ENCODE data around the gene TIMP2. TPM values are rescaled to one million over a fixed set of nuclear protein-coding genes. Genes with fewer than 3 reads are reported as not detected.

The TIMP2 gene
- total RNA-seq, 1 donor from 2014 or later: 322 TPM

DNA sequence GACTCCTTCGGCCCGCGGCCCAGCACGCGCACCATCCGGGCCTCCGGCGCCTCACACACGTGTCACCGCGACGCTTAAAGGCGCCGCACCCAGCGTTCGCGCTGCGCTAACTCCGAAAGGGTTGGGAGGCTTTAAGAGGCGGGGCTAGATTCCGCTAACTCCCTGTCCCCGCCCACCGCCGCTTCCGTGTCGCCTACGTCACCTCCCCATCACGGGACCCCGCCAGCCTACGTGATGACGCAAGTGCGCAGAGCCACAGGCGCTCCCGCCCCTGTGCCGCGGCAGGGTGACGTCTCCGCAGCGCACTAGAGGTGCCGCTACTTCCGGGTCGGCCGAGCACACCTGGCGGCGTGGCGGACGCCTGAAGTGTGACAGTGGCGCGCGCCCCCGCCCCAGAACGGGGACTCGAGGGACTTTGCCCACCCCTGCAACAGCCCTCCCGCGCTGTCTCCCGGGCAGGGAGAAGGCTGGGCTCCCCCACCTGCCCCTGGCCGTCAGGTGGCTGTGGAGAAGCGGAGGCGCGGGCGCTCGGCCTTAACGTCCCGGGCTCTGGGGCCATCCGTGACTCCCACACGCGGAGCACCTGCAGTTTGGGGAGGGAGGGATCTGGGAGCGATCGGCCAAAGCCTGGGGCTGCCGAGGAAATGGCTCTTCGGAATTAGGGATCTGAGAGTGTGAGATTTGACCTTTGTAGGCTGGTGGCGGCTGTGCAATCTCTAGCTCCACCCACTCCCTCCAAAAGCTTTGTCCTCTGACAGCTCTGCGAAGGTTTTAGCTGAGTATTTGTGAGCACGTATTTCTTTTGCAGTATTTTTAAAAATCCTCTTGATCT, 84.2 kb downstream of the TIMP2 start, which contains the start of gene USP36:
TSS of gene USP36 (minus strand) at position 35 of the 832 bp plus-strand sequence. CDS start 4,451 bp downstream, outside the sequence.
- peak; percentile 84 for DNase-seq (ENCODE audit: extremely low read depth, low read depth, low spot score)

GRCh38 chr17:78840530-78840779, 84.7 kb downstream of the TIMP2 start:
- DNase-seq (ENCODE audit: extremely low read depth, low read depth, low spot score): no peak

- no peak for DNase-seq (ENCODE audit: extremely low read depth, low read depth, low spot score)
Observed at GRCh38 chr17:78839762-78840529, 85.2 kb downstream of the TIMP2 start.

DNA sequence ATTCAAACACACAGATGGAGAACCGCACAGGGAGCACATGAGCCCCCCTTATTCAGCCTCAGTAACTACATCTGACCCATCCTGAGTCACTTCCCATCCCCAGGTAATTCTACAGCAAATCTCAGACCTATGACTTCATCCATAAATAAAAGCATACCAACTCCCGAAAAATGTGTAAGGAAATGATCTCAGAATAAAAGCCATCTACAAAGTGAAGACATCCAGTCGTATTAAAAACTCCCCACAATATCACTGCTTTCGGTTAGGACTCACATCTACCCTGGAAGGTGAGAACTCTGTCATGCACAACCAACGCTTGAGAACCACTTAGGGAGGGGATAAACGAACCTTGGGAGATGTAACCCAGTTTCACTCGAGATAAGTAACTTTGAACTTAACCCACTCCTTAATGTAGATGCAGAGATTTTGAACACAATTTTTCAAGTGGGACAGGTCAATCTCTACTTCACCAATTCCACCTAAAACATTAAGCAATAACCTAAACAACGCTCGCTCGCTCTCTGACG, 85.9 kb downstream of the TIMP2 start:
- no peak for DNase-seq (ENCODE audit: extremely low read depth, low read depth, low spot score)

DNA sequence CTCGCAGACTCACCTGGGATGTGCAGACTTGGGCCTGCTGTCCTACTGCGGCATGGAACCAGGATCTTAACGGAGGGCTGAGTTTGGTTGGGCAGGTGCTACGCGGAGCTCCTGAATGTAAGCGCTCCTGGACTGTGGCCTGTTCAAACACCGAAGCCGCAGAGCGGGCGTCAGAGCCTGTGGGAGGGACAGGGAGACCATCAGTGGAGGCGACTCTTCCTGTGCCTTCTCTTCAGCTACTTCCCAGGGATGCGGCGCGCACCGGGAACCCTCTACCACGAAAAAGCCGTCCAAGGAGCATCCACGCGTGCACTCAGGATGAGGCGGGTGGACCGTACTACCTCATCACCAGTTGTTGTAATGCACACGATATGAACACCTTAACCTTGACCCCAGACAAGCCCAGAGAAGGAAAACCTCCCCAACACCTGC, 86.6 kb downstream of the TIMP2 start:
- no peak for DNase-seq (ENCODE audit: extremely low read depth, low read depth, low spot score)

DNA sequence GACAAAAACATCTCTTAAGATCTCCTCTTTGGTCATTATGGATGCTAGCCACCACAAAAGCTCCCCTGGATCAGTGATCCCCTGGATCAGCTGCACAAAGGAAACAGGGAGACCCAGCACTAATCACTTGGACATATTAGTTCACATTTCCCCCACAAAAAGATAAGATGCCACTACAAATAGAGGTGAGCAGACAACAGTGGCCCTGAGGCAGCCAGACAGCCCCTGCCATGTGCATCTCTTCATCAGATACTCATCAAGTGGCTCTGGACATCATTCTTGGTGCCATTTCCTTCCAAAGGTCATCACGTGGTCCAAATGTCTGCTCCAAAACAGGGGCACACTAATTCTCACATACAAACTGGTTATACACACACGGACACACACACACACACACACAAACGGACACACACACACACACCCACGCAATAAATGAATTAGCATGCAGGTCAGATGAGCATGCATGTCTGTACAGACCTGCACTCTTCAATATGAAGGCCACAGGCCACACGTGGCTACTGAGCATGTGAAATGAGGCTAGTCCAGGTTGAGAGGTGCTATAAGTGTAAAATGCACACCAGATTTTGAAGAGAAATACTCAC, 88.7 kb downstream of the TIMP2 start:
- no peak for DNase-seq (ENCODE audit: extremely low read depth, low read depth, low spot score)

- DNase-seq (ENCODE audit: extremely low read depth, low read depth, low spot score): no peak
Observed at GRCh38 chr17:78834571-78834970, 90.6 kb downstream of the TIMP2 start.

GRCh38 chr17:78832541-78832810, 92.7 kb downstream of the TIMP2 start:
- no peak for DNase-seq (ENCODE audit: extremely low read depth, low read depth, low spot score)

GRCh38 chr17:78831688-78832540, 93.3 kb downstream of the TIMP2 start:
- DNase-seq (ENCODE audit: extremely low read depth, low read depth, low spot score): no peak

- DNase-seq (ENCODE audit: extremely low read depth, low read depth, low spot score): no peak
Observed at GRCh38 chr17:78829477-78829876, 95.7 kb downstream of the TIMP2 start.

DNA sequence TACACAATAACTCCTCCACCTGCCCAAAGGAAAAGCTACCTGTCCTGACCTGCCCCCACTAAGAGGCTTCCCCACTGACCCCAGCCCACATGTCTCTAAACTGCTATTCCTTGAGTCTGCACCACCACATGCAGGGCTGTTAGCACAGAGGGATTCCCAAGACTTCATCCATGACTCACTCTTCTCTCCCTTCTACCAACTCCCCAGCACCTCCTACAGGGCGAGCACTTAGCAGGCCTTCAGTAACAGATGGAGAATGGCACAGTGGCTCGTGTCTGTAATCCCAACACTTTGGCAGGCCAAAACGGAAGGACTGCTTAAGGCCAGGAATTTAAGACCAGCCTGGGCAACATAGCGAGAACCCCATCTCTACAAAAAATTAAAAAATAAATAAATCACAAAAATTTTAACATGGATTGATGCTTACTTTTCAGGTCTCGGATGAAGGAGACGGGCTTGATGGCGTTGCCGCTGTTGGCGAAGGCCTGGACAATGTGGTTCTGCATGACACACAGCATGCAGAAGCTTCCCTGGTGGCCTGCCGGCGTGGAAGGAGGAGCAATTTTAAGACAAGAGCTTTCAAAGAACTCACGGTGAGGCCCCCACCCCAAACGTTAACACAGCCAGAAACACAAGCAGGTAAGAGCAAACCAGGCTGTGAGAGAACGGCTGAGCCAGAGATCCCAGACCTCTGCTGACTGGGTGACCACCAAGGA, 96.6 kb downstream of the TIMP2 start:
- DNase-seq (ENCODE audit: extremely low read depth, low read depth, low spot score): no peak

DNA sequence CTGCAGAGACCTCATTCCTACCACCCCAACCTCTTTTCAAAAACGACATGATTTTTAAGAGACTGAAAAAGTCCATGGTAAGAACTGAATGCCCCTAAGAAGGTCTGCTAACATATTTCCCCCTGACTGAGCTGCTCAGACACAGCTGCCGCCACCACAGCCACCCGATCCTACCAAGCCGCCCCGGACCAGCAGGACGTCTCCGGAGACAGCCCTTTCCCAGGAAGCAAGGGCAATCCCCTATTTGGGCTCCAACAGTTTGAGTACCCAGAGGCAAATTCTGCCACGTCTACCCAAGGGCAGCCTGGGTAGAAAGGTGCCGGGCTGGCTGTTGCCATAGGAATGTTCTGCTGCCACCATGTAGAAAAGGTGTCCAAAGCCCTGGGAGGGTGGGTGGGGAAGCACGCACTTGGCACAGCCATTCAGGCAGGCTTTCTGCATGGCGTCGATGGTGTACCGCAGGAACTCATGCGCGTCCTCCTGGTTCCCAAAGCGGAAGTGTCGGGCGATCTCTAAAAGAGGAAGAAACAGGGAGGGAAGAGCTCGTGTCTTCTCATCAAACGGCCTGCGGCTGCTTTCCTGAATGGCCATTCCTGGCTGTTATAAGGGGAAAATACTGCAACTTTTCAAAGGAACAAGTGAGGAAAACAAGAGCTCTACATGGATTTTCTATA, 98.2 kb downstream of the TIMP2 start:
- no peak for DNase-seq (ENCODE audit: extremely low read depth, low read depth, low spot score)

- no peak for DNase-seq (ENCODE audit: extremely low read depth, low read depth, low spot score)
Observed at GRCh38 chr17:78826421-78826820, 98.8 kb downstream of the TIMP2 start.

- DNase-seq (ENCODE audit: extremely low read depth, low read depth, low spot score): no peak
Observed at GRCh38 chr17:78825696-78826095, 99.5 kb downstream of the TIMP2 start.

DNA sequence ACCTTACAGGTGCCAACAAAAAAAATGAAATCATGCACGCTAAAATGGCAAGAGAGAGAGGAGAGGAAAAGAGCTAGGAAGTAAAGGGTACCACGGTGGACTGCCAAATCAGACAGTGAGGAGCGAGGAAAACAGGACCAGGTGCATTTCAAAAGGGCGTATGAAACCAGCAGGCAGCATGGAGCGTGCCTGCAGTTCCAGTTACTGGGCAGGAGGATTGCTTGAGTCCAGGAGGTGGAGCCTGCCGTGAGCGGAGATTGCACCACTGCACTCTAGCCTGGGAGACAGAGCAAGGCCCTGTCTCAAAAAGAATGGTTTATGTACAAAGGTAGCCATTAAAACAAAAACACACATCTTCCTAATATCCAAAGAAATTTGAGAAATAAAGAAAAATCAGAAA, 100.9 kb downstream of the TIMP2 start:
- no peak for DNase-seq (ENCODE audit: extremely low read depth, low read depth, low spot score)

DNA sequence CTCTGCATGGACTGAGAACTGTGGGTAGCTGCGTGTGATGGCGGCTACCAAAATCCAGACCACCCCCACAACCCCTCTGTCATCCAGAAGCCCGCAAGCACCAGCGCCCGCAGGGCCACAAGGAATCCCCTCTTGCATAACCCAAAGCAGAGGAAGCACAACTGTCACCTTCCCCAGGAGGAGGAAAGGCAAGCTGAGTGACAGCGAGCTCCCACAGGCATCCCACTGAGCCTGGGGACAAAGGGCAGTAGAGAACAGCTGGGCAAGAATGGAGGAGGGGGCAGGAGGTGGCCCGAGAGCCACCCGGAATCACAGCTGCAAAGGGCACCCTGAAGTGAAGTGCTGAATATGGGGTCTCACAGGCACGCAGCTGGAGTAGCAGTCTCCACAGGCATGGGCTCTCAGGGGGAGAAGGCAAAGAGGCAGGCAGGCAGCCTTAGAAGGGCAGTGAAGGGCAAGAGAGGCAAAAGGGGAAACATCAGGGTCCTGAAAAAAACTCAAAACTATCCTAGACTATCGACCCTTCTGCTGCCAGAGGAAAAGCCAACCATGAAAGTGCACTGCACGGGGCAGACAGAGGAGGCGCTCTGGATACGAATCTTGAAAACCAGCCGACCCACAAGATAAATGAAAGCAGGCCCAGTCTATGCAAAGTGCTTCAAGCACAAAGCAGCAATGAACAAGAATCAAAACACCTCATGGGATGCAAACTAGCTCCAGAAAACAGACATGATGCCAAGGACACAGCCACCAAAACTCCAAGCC, 101.7 kb downstream of the TIMP2 start:
- DNase-seq (ENCODE audit: extremely low read depth, low read depth, low spot score): no peak

- DNase-seq (ENCODE audit: extremely low read depth, low read depth, low spot score): no peak
Observed at GRCh38 chr17:78822552-78822951, 102.6 kb downstream of the TIMP2 start.

- DNase-seq (ENCODE audit: extremely low read depth, low read depth, low spot score): no peak
Observed at GRCh38 chr17:78821961-78822360, 103.2 kb downstream of the TIMP2 start.

DNA sequence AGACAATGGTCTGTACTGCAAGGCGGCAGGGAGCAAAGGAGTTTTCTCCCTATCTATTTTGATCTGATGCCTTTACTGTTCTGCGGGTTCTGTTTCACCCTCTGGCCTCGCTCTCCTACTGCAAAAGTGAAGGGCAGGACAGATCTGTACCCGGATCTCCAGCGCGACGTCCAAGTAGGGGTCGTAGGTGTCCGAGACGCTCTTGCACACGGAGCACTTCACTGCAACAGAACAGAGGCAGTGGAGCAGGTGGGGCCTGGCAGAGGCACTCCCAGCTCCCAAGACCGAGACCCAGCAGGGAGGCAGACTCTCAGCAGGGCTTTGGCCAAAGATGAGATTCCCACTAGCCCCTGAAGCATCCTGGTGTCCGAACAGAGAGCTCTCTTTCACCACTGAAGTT, 104.3 kb downstream of the TIMP2 start:
- no peak for DNase-seq (ENCODE audit: extremely low read depth, low read depth, low spot score)

Data from glomerular endothelial cell (primary cell).